T follicular helper cell (primary cell): ENCODE results near the gene GNB3.
"Not testable (repeated sequence)": the region's sequence is repeated elsewhere in the genome, so short reads cannot be mapped to it uniquely, and the experiment has no call there.

Experiments used
- DNase-seq: peaks from one replicate; pipeline ENCODE4 v3.0.0-alpha.2; 2020; ENCODE audit warnings: low read depth

GNB3 gene

GRCh38 chr12:6883683-6884082, 43.0 kb downstream of the GNB3 start:
- DNase-seq, result no peak

GRCh38 chr12:6884539-6884938, 43.8 kb downstream of the GNB3 start:
- no peak for DNase-seq

GRCh38 chr12:6886206-6886999, 45.7 kb downstream of the GNB3 start:
- DNase-seq, result not testable (repeated sequence)

GRCh38 chr12:6887460-6887859, 46.7 kb downstream of the GNB3 start:
- DNase-seq, result no peak

- no peak for DNase-seq
These were observed 47.6 kb downstream of the GNB3 start for GRCh38 chr12:6888360-6888759.

GRCh38 chr12:6888794-6889193, 48.1 kb downstream of the GNB3 start:
- DNase-seq, result not testable (repeated sequence)

GRCh38 chr12:6889775-6890573, 49.2 kb downstream of the GNB3 start:
- not testable (repeated sequence) for DNase-seq

GRCh38 chr12:6890789-6891645, 50.3 kb downstream of the GNB3 start:
- peak; percentile 98 for DNase-seq

GRCh38 chr12:6891646-6892001, 50.9 kb downstream of the GNB3 start:
- DNase-seq, result no peak

GRCh38 chr12:6892683-6893082, 52.0 kb downstream of the GNB3 start:
- DNase-seq, result not testable (repeated sequence)

- no peak for DNase-seq
These were observed 53.6 kb downstream of the GNB3 start for GRCh38 chr12:6894321-6894720.
